Stimulated activated CD4-positive, alpha-beta T cell treated with anti-CD3 and anti-CD28 coated beads, Interleukin-1b, Interleukin-23, amount 100 ng/mL, for 24 hours (primary cell): ENCODE results near the gene ZC4H2.
"Not testable (repeated sequence)": the region's sequence is repeated elsewhere in the genome, so short reads cannot be mapped to it uniquely, and the experiment has no call there.

Experiments used
- DNase-seq, 4 experiments: peaks; one replicate each; pipeline ENCODE4 v3.0.0-alpha.2; 2020; ENCODE audit warnings: low read depth in 4 of 4, low spot score in 1 of 4

ZC4H2 gene, protein sequence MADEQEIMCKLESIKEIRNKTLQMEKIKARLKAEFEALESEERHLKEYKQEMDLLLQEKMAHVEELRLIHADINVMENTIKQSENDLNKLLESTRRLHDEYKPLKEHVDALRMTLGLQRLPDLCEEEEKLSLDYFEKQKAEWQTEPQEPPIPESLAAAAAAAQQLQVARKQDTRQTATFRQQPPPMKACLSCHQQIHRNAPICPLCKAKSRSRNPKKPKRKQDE

DNA sequence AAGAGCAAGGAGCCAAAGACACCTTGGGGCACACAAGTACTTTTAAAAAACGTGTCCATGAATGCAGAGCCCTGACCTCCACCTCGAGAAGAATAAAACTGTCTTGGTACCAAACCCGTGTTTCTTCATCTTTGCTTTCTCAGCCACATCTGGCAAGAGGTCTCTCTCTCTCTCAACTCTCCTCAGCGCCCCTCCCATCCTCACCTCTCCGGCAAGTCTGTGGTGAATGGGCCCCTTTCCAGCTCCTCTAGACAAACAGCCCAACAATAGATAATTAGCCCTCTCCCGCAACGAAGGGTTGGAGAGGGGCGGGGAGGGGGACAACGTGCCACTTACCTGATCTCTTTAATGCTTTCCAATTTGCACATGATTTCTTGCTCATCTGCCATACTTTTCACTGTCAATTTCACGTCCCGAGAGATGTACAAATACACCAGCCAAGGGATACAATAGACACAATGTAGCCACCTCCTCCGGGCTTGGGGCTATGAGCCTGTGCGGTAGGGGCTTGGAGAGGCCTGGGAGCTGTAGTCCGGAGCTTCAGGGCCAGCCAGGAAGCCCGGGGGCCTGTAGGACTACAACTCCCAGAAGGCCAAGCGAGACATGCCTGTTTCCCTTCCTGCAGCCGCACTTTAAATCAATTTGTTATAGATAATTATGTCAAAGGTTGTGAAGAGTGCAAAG, at the start of gene ZC4H2:
Gene ZC4H2, minus strand, starts transcription at position 462 of the 684 bp plus-strand sequence. Its CDS starts 73 bp downstream, at position 389.
- DNase-seq, result peak in 3 of 4 experiments; percentile 41 to 44 (median 41)

DNA sequence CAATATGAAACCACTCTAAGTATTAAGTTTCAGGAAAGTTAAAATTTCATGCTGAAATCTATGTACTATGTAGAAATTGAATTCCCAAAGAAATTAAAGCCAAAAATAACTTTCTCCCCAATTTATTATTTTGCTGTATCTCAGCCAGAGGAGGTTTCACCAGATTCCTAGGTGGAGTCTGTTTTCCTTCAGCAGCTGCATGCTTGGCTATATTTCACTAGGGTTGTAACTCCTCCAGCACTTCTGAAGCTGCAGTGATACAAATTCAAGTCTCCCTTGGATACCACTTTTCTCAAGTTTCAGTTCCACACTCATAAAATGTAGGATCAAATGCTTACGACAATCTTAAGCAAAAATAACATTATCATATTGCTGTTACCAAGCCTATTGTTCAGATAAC, 41.2 kb upstream of the ZC4H2 start:
- DNase-seq, result no peak

- DNase-seq, result no peak
These were observed 38.0 kb upstream of the ZC4H2 start for GRCh38 chrX:65014230-65014629.

DNA sequence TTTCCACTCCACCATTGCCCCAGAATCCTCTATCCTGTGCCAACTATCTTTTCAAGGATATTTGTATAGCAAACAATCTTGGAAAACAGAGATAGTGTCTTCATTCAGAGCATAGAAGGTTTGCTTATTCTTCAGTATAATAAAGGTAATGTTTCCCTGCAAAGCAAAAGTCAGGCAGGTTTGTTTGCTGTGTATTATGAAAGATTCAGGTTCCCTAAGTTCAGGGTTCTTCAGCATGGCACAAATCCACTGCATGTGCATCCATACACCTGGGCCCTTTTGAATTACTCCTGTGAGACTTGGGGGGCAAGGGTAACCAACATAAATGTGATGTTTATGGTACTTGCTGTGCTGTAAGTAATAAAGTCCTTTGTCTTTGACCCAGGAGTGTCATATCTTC, 33.2 kb upstream of the ZC4H2 start:
- DNase-seq, result no peak

- DNase-seq, result not testable (repeated sequence)
These were observed 26.0 kb upstream of the ZC4H2 start for GRCh38 chrX:65002208-65002607.

DNA sequence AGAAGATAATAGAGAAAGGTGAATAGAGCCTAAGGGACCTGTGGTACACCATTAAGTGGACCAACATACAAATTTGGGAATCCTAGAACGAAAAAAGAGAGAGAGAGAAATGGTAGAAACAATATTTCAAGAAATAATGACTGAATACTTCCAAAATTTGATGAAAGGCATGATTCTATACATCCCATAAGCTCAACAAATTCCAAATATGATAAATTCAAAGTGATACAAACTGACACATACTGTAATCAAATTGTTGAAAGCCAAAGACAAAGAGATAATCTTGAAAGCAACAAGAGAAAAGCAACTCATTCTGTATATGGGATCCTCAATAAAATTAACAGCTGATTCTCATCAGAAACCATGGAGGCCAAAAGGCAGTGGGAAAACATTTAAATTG, 20.6 kb upstream of the ZC4H2 start:
- DNase-seq, result no peak

- no peak for DNase-seq
These were observed 18.0 kb upstream of the ZC4H2 start for GRCh38 chrX:64994131-64994798.

DNA sequence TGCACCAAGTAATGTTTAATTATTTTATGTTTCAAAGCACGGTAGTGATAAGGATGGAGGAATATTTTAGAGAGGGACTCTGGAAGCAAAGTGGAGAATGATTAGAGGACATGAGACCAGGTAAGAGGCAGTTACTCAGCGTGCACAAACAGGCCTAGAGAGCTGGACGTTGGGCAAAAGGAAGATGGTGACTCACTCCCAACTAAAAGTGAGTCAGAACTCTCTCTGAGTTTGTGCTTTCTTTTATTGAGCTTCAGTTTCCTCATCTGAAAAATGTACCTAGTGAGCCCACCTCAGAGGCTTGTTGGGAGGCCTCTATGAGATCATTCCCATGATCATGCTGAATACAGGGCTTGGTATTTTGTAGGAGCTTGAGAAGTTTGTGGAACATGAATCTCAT, 1.6 kb upstream of the ZC4H2 start:
- DNase-seq, result no peak

- DNase-seq, result no peak
These were observed 801 bp upstream of the ZC4H2 start for GRCh38 chrX:64977051-64977450.

DNA sequence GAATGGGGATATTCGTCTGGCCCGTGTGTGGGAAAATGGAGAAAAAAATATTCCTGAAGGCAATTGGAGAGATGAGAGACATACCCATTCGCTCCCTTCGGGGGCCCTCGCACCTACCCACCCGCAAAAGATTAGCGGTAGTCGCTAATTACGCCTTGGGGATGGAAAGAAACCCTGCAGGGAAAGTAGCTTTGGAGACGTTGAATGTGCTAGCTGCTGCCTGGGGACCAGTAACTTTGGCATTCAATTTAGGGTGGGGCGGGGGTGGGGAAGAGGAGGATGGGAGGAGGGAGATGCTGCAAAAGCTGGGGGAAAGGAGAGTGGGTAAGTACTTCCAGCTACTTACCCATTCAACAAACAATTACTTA, 407 bp upstream of the ZC4H2 start:
- DNase-seq, result no peak

- DNase-seq, result peak in 2 of 4 experiments; percentile 0 to 8
These were observed 759 bp downstream of the ZC4H2 start for GRCh38 chrX:64975491-64975890.

DNA sequence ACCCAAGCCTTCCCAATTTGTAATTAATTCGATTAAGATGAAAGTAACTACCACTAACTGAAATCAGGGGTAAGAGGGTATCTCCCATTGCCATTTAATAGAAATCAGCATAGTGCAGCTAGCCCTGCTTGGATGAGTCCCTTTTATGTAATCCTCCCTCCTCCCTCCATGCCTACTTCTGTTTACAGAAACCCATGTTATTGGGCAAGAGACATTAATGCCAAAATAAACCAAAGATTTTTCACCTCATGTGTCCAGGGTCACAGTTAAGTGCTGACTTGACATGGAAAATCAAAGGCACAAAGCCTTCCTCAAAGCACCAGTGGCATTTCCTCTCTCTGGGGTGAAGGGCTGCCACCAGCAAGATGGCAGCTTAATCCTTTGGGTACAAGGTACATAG, 50.8 kb downstream of the ZC4H2 start:
- no peak for DNase-seq

- no peak for DNase-seq
These were observed 68.1 kb downstream of the ZC4H2 start for GRCh38 chrX:64908121-64908520.

GRCh38 chrX:64894454-64895038, 81.7 kb downstream of the ZC4H2 start:
- peak; percentile 1 to 4 (median 2) for DNase-seq

- no peak for DNase-seq
These were observed 90.4 kb downstream of the ZC4H2 start for GRCh38 chrX:64885850-64886249.

- DNase-seq, result not testable (repeated sequence)
These were observed 97.5 kb downstream of the ZC4H2 start for GRCh38 chrX:64878709-64879108.

- DNase-seq, result no peak
These were observed 109.0 kb downstream of the ZC4H2 start for GRCh38 chrX:64867217-64867616.
